ENCODE data around the gene ULBP3.
"Not testable (repeated sequence)": the region's sequence is repeated elsewhere in the genome, so short reads cannot be mapped to it uniquely, and the experiment has no call there.

The ULBP3 gene

GRCh38 chr6:150075034-150075421 lies 6.1 kb upstream of the ULBP3 start:
- no peak for DNase-seq

- not testable (repeated sequence) for DNase-seq
These were observed 5.6 kb upstream of the ULBP3 start for GRCh38 chr6:150074396-150075033.

- no peak for DNase-seq
These were observed 3.3 kb upstream of the ULBP3 start for GRCh38 chr6:150072201-150072600.

GRCh38 chr6:150070236-150070818 lies 1.4 kb upstream of the ULBP3 start:
- DNase-seq: no peak

GRCh38 chr6:150069706-150070105 lies 785 bp upstream of the ULBP3 start:
- no peak for DNase-seq

- no peak for DNase-seq
These were observed 770 bp downstream of the ULBP3 start for GRCh38 chr6:150068151-150068550.

- DNase-seq: no peak
These were observed 3.8 kb downstream of the ULBP3 start for GRCh38 chr6:150065083-150065482.

- DNase-seq: peak; percentile 9
These were observed 5.3 kb downstream of the ULBP3 start for GRCh38 chr6:150063640-150064039.

- DNase-seq: not testable (repeated sequence)
These were observed 8.9 kb downstream of the ULBP3 start for GRCh38 chr6:150059973-150060372.

- no peak for DNase-seq
These were observed 9.9 kb downstream of the ULBP3 start for GRCh38 chr6:150058986-150059385.

- peak; percentile 9 for DNase-seq
These were observed 10.6 kb downstream of the ULBP3 start for GRCh38 chr6:150058231-150058792.

- DNase-seq: peak; percentile 13
These were observed 11.4 kb downstream of the ULBP3 start for GRCh38 chr6:150057501-150057951.

- DNase-seq: no peak
These were observed 12.0 kb downstream of the ULBP3 start for GRCh38 chr6:150056916-150057315.

GRCh38 chr6:150056156-150056555 lies 12.8 kb downstream of the ULBP3 start:
- no peak for DNase-seq

- no peak for DNase-seq
These were observed 13.8 kb downstream of the ULBP3 start for GRCh38 chr6:150055131-150055530.

GRCh38 chr6:150053450-150053849 lies 15.5 kb downstream of the ULBP3 start:
- DNase-seq: no peak

- no peak for DNase-seq
These were observed 18.1 kb downstream of the ULBP3 start for GRCh38 chr6:150050846-150051245.

- DNase-seq: no peak
These were observed 20.8 kb downstream of the ULBP3 start for GRCh38 chr6:150048099-150048498.

GRCh38 chr6:150046943-150047342 lies 22.0 kb downstream of the ULBP3 start:
- no peak for DNase-seq

- no peak for DNase-seq
These were observed 24.2 kb downstream of the ULBP3 start for GRCh38 chr6:150044621-150045145.

- no peak for DNase-seq
These were observed 25.2 kb downstream of the ULBP3 start for GRCh38 chr6:150043501-150044412.

- DNase-seq: no peak
These were observed 25.8 kb downstream of the ULBP3 start for GRCh38 chr6:150043096-150043495.
